ENCODE results near the gene BEND4. TPM values are rescaled to one million over a fixed set of nuclear protein-coding genes. Genes with fewer than 3 reads are reported as not detected.

BEND4 gene
- total and polyA plus RNA-seq, 11 donors = 0.01 to 0.28 (median 0.04) TPM; not detected in 6

DNA sequence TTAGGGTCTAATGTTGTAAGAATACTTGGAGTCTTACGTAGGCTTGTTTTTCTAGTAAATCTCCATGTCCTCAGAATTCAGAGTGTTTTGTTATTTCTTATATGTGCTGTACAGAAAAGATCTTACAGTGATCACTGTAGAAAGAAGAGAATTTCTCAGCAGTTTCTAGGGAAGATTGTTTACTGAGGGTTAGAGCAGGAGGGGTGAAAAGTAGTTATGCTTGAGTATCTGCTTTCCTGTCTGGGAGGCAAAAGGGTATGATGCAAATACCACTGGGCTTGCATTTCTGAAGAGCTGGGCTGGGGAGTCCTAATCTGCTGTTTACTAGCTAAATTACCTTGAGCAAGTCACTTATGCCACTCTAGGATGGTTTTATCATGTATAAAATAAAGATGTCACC is 78.2 kb downstream of the BEND4 start:
- ATAC-seq = no peak
- intact Hi-C loops (cut with DNase I) = no loop called here
- no peak overlapping the region for H3K27ac ChIP-seq
- WGBS, 4 donors = 91 to 99% (median 97%) methylated on average over 1 of the region's 1 CpG
- no peaks in the 10 kb centered on the region for H3K4me1 ChIP-seq
- peaks cover 0 to 95% (median 47%) of the 10 kb centered on the region in 9 donors for H3K36me3 ChIP-seq
- no peak for TF ChIP-seq POLR2A (IDR thresholded peaks at IDR 0.05)
- TF ChIP-seq, protein P1, sequence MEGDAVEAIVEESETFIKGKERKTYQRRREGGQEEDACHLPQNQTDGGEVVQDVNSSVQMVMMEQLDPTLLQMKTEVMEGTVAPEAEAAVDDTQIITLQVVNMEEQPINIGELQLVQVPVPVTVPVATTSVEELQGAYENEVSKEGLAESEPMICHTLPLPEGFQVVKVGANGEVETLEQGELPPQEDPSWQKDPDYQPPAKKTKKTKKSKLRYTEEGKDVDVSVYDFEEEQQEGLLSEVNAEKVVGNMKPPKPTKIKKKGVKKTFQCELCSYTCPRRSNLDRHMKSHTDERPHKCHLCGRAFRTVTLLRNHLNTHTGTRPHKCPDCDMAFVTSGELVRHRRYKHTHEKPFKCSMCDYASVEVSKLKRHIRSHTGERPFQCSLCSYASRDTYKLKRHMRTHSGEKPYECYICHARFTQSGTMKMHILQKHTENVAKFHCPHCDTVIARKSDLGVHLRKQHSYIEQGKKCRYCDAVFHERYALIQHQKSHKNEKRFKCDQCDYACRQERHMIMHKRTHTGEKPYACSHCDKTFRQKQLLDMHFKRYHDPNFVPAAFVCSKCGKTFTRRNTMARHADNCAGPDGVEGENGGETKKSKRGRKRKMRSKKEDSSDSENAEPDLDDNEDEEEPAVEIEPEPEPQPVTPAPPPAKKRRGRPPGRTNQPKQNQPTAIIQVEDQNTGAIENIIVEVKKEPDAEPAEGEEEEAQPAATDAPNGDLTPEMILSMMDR (IDR thresholded peaks at IDR 0.05) = no peak
- H3K9me3 ChIP-seq = no peaks in the 10 kb centered on the region
- H3K4me3 ChIP-seq = no peak overlapping the region
- no peaks in the 10 kb centered on the region for H3K27me3 ChIP-seq
- no peak for DNase-seq

DNA sequence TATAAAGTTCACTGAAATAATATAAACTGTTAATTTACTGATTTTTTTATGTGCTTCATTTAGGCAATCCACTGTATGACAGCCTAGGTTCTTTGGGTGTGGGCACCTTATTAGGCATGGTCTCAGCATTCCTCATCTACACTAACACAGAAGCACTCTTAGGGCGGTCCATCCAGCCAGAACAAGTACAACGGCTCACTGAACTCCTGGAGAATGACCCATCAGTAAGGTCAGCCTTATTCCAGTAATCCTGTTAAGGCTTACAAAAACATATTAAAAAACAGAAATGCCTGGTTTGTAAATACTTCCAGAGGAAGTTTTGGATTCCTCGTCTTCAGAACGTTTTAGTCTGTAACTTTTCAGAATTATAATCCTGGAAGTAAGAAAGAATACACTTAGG is 82.0 kb downstream of the BEND4 start:
- H3K27ac ChIP-seq = no peak overlapping the region
- DNase-seq = no peak
- intact Hi-C loops (cut with DNase I) = no loop called here
- peaks cover 0 to 96% (median 58%) of the 10 kb centered on the region in 9 donors for H3K36me3 ChIP-seq
- H3K4me1 ChIP-seq = no peaks in the 10 kb centered on the region
- TF ChIP-seq POLR2A (IDR thresholded peaks at IDR 0.05) = no peak
- TF ChIP-seq, protein P1 (IDR thresholded peaks at IDR 0.05) = no peak
- H3K27me3 ChIP-seq = no peaks in the 10 kb centered on the region
- no peaks in the 10 kb centered on the region for H3K9me3 ChIP-seq
- H3K4me3 ChIP-seq = no peak overlapping the region
- ATAC-seq = no peak
- WGBS, 4 donors = 86 to 89% (median 89%) methylated on average over 4 of the region's 4 CpGs

DNA sequence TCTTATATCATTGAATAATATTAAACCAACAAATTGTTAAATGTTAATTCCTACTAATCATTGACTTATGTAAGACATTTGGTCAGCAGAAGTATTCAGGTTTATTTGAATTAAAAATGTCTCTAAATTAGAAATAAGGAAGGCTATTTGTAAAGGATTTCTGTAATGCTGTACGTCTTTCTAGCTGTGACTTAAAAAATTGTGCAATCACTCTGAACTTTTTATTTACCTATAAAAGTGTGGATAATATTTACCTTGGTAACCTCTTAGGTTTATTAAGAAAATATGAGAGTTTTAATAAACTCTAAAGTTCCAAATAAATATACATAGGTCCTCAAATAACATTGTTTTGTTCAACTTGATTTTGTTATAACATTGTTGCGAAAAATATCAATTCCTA is 85.2 kb downstream of the BEND4 start:
- TF ChIP-seq, protein P1 (IDR thresholded peaks at IDR 0.05) = no peak
- TF ChIP-seq POLR2A (IDR thresholded peaks at IDR 0.05) = no peak
- Histone ChIP-seq H3K9me3 (no peaks in the 10 kb centered on the region), H3K27me3 (no peaks in the 10 kb centered on the region), H3K4me1 (no peaks in the 10 kb centered on the region), H3K27ac (no peak overlapping the region), H3K36me3 (peaks cover 0 to 100% (median 64%) of the 10 kb centered on the region in 9 donors), H3K4me3 (no peak overlapping the region)
- 47 to 51% (median 49%) methylated on average over 2 of the region's 2 CpGs for WGBS, 4 donors
- intact Hi-C loops (cut with DNase I) = no loop called here
- DNase-seq (no peak), ATAC-seq (no peak)

DNA sequence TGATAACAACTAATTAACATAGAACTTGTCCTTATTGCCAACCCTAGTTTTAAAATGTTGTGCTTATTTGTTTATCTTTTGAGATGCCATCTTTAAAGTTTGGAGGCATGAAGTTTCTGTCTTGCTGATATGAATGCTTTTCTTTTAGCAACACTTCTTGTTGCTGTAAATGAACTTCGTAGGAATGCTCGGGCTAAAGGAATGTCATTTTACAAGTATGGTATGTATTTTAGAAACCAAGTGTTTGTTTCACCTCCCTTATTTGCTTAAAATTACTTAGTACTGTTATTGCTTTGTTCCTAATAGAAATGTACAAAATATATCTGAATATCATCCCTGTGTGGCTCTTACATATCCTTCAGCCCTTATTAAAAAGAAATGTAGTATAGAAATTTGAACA is 86.1 kb downstream of the BEND4 start:
- H3K27me3 ChIP-seq = no peaks in the 10 kb centered on the region
- H3K4me3 ChIP-seq = no peak overlapping the region
- DNase-seq (no peak), ATAC-seq (no peak)
- no peaks in the 10 kb centered on the region for H3K9me3 ChIP-seq
- 79 to 86% (median 83%) methylated on average over 2 of the region's 2 CpGs for WGBS, 4 donors
- intact Hi-C loops (cut with DNase I) = no loop called here
- H3K36me3 ChIP-seq = peaks cover 0 to 100% (median 72%) of the 10 kb centered on the region in 9 donors
- TF ChIP-seq, protein P1 (IDR thresholded peaks at IDR 0.05) = no peak
- H3K27ac ChIP-seq = no peak overlapping the region
- no peaks in the 10 kb centered on the region for H3K4me1 ChIP-seq

Other genes with a start within 250 kb of the BEND4 start
- 10 to 100 TPM; 22.6 to 41.5 (median 27.8) TPM for gene TMEM33, start 217.2 kb downstream of the BEND4 start, total RNA-seq
- 10 to 100 TPM in 1 of 2 donors, 1 to 10 TPM in 1; 5.4 to 18.4 TPM for gene TMEM33, start 217.2 kb downstream of the BEND4 start, polyA plus RNA-seq
- under 1 TPM; 0.05 to 0.46 (median 0.27) TPM for gene DCAF4L1, start 170.9 kb downstream of the BEND4 start, total RNA-seq
- gene DCAF4L1, start 170.9 kb downstream of the BEND4 start, polyA plus RNA-seq = under 1 TPM; 0.11 to 0.15 TPM
- 10 to 100 TPM; 48.9 to 99.2 (median 74.5) TPM for gene SLC30A9, start 162.1 kb downstream of the BEND4 start, total RNA-seq
- gene SLC30A9, start 162.1 kb downstream of the BEND4 start, polyA plus RNA-seq = 10 to 100 TPM; 10.3 to 31.7 TPM
- gene SHISA3, start 244.8 kb upstream of the BEND4 start, total RNA-seq = 10 to 100 TPM in 2 of 9 donors, 1 to 10 TPM in 7; 1.2 to 16.4 (median 1.8) TPM
- 1 to 10 TPM; 7.2 to 9.6 TPM for gene SHISA3, start 244.8 kb upstream of the BEND4 start, polyA plus RNA-seq

Data from heart left ventricle (tissue), 16 donors.